Right renal cortex interstitium (tissue), 3 donors: ENCODE results near the gene TNFRSF11A. TPM values are rescaled to one million over a fixed set of nuclear protein-coding genes. Genes with fewer than 3 reads are reported as not detected.

Experiments
- DNase-seq, 3 donors: peaks; one replicate each; pipeline ENCODE4 v3.0.0-alpha.2; 2013; ENCODE audit warnings: low read depth in 3 of 3, low spot score in 2 of 3
- polyA plus RNA-seq, 3 donors: library from polyadenylated mRNA; unstranded; fragments of 120-200 nt; gene quantifications; one replicate each; pipeline ENCODE4 v1.2.1, GENCODE V29; 2013; ENCODE audit not compliant: insufficient read length in 3 of 3

Gene TNFRSF11A
- polyA plus RNA-seq, 3 donors = 1.6 to 2.3 (median 2.1) TPM

GRCh38 chr18:62407660-62408059 is 82.5 kb downstream of the TNFRSF11A start:
- no peak for DNase-seq

GRCh38 chr18:62409821-62410220 is 84.7 kb downstream of the TNFRSF11A start:
- DNase-seq = no peak

GRCh38 chr18:62412231-62412979 is 87.3 kb downstream of the TNFRSF11A start:
- no peak for DNase-seq

- DNase-seq = no peak
Observed at GRCh38 chr18:62413206-62413605, 88.1 kb downstream of the TNFRSF11A start.

GRCh38 chr18:62418258-62418657 is 93.1 kb downstream of the TNFRSF11A start:
- DNase-seq = no peak

- no peak for DNase-seq
Observed at GRCh38 chr18:62420151-62420512, 95.0 kb downstream of the TNFRSF11A start.

- no peak for DNase-seq
Observed at GRCh38 chr18:62420513-62421209, 95.6 kb downstream of the TNFRSF11A start.

- peak; percentile 78 to 88 (median 85) for DNase-seq
Observed at GRCh38 chr18:62425465-62426190, 100.5 kb downstream of the TNFRSF11A start.

- DNase-seq = no peak
Observed at GRCh38 chr18:62426191-62426488, 101.0 kb downstream of the TNFRSF11A start.

GRCh38 chr18:62432176-62432575 is 107.1 kb downstream of the TNFRSF11A start:
- no peak for DNase-seq

GRCh38 chr18:62434798-62435197 is 109.7 kb downstream of the TNFRSF11A start:
- DNase-seq = no peak

- DNase-seq = no peak
Observed at GRCh38 chr18:62435435-62436031, 110.4 kb downstream of the TNFRSF11A start.

- DNase-seq = no peak
Observed at GRCh38 chr18:62436636-62437234, 111.6 kb downstream of the TNFRSF11A start.

GRCh38 chr18:62437235-62438017 is 112.3 kb downstream of the TNFRSF11A start:
- DNase-seq = no peak

GRCh38 chr18:62438018-62438329 is 112.9 kb downstream of the TNFRSF11A start:
- no peak for DNase-seq

GRCh38 chr18:62438402-62438801 is 113.3 kb downstream of the TNFRSF11A start:
- DNase-seq = no peak

GRCh38 chr18:62438866-62439265 is 113.8 kb downstream of the TNFRSF11A start:
- DNase-seq = no peak
